Transverse colon (tissue), 4 donors: Measurements from ENCODE around the gene DHRS1.
A peak's percentile ranks its signal among the peaks of the same experiment; 100 is the strongest.

Source experiments
- EP300 ChIP-seq: sonication (generic); formaldehyde crosslinking; IDR thresholded peaks from one replicate; pipeline ENCODE4 v1.6.1; 2017; ENCODE audit warnings: antibody characterized with exemption, low read depth
- POLR2A ChIP-seq: fragments of 450-650 bp; IDR thresholded peaks from one replicate; pipeline ENCODE4 v1.6.1; 2016; ENCODE audit warnings: antibody characterized with exemption, mild to moderate bottlenecking, moderate library complexity
- POLR2AphosphoS5 ChIP-seq, 3 donors: sonication (generic); formaldehyde crosslinking; IDR thresholded peaks; one replicate each; pipeline ENCODE4 v1.6.1; 2016; ENCODE audit warnings: antibody characterized with exemption in 3 of 3
- TF ChIP-seq, protein P1 (sequence below), 5 experiments: fragments of 200-600 bp in 3 of 5; fragments of 450-650 bp in 2 of 5; sonication (generic) in 3 of 5; IDR thresholded peaks; 1 replicate in 2 of 5; 2 replicates in 3 of 5; pipeline ENCODE4 v1.5.1; 2016 to 2017; ENCODE audit warnings: antibody characterized with exemption in 5 of 5, inconsistent platforms in 3 of 5, mild to moderate bottlenecking in 2 of 5, moderate library complexity in 1 of 5

- TF ChIP-seq POLR2A, result no peak
- TF ChIP-seq, protein P1, sequence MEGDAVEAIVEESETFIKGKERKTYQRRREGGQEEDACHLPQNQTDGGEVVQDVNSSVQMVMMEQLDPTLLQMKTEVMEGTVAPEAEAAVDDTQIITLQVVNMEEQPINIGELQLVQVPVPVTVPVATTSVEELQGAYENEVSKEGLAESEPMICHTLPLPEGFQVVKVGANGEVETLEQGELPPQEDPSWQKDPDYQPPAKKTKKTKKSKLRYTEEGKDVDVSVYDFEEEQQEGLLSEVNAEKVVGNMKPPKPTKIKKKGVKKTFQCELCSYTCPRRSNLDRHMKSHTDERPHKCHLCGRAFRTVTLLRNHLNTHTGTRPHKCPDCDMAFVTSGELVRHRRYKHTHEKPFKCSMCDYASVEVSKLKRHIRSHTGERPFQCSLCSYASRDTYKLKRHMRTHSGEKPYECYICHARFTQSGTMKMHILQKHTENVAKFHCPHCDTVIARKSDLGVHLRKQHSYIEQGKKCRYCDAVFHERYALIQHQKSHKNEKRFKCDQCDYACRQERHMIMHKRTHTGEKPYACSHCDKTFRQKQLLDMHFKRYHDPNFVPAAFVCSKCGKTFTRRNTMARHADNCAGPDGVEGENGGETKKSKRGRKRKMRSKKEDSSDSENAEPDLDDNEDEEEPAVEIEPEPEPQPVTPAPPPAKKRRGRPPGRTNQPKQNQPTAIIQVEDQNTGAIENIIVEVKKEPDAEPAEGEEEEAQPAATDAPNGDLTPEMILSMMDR (IDR thresholded peaks at IDR 0.05), result peak; percentile 49 to 70 (median 68)
- TF ChIP-seq POLR2AphosphoS5 (IDR thresholded peaks at IDR 0.05), result no peak
- no peak for TF ChIP-seq EP300
These were observed 3.0 kb downstream of the DHRS1 start for GRCh38 chr14:24296341-24297157.
